OCI-LY3 (cell line): ENCODE data around the gene OGDH.

ENCODE experiments used
- EZH2phosphoT487 ChIP-seq: fragments of 200-600 bp; shearing (Covaris generic); IDR thresholded peaks from 2 replicates; pipeline ENCODE4 v1.6.1; 2018; ENCODE audit warnings: antibody characterized with exemption, mixed run types, low read depth
- TF ChIP-seq, protein P1 (sequence below): fragments of 200-600, 300-600 bp; sonication (generic); IDR thresholded peaks from 2 replicates; pipeline ENCODE4 v1.5.1; 2014; ENCODE audit warnings: antibody characterized with exemption, low read length, low read depth

DNA sequence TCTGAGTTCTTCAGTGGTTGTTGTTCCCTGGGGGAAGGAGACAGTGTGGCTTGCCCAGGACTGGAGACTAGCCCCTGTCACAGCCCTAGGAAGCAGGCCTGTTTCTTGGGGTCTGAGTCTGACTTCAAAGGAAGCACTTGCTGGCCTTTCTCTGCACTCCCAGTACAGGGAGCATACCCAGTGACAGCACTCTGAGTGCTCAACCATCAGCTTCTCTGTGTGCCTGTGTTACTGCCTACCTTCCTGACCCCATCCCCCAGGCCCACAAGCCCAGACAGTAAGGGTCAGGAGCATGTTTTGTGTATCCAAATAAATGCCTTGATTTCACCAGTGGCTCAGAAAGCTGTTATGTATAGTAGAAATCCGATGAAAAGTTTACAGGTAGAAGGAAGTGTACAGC is 48.9 kb downstream of the OGDH start:
- TF ChIP-seq, protein P1, sequence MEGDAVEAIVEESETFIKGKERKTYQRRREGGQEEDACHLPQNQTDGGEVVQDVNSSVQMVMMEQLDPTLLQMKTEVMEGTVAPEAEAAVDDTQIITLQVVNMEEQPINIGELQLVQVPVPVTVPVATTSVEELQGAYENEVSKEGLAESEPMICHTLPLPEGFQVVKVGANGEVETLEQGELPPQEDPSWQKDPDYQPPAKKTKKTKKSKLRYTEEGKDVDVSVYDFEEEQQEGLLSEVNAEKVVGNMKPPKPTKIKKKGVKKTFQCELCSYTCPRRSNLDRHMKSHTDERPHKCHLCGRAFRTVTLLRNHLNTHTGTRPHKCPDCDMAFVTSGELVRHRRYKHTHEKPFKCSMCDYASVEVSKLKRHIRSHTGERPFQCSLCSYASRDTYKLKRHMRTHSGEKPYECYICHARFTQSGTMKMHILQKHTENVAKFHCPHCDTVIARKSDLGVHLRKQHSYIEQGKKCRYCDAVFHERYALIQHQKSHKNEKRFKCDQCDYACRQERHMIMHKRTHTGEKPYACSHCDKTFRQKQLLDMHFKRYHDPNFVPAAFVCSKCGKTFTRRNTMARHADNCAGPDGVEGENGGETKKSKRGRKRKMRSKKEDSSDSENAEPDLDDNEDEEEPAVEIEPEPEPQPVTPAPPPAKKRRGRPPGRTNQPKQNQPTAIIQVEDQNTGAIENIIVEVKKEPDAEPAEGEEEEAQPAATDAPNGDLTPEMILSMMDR, result no peak
- TF ChIP-seq EZH2phosphoT487, result no peak
